Skin of body (tissue), 2 donors: ENCODE results near the gene MPV17L. TPM values are rescaled to one million over a fixed set of nuclear protein-coding genes. Genes with fewer than 3 reads are reported as not detected.
"Not testable (repeated sequence)": the region's sequence is repeated elsewhere in the genome, so short reads cannot be mapped to it uniquely, and the experiment has no call there.

Experiments
- DNase-seq: peaks from one replicate; lab custom pipeline; 2025; lab: John Stamatoyannopoulos, UW
- total RNA-seq: library from RNA; depleted of rRNA; stranded (reverse); fragments of >200 nt; gene quantifications from one replicate; pipeline ENCODE4 v1.2.3, GENCODE V29; 2014

Gene MPV17L
- total RNA-seq, 1 donor from 2014 or later = 3.9 TPM

- DNase-seq = no peak
These were observed 55.1 kb downstream of the MPV17L start for GRCh38 chr16:15450624-15451023.

GRCh38 chr16:15451098-15451731, 55.7 kb downstream of the MPV17L start:
- DNase-seq = no peak

- no peak for DNase-seq
These were observed 56.8 kb downstream of the MPV17L start for GRCh38 chr16:15452246-15452855.

GRCh38 chr16:15453296-15453695, 57.7 kb downstream of the MPV17L start:
- DNase-seq = not testable (repeated sequence)

- not testable (repeated sequence) for DNase-seq
These were observed 59.4 kb downstream of the MPV17L start for GRCh38 chr16:15454933-15455332.

- no peak for DNase-seq
These were observed 61.8 kb downstream of the MPV17L start for GRCh38 chr16:15457400-15457799.

GRCh38 chr16:15457958-15458357, 62.4 kb downstream of the MPV17L start:
- DNase-seq = no peak

- no peak for DNase-seq
These were observed 64.2 kb downstream of the MPV17L start for GRCh38 chr16:15459791-15460190.

GRCh38 chr16:15460601-15461000, 65.0 kb downstream of the MPV17L start:
- DNase-seq = no peak

GRCh38 chr16:15461376-15461775, 65.8 kb downstream of the MPV17L start:
- no peak for DNase-seq

Other genes starting within 250 kb of the MPV17L start
- gene NPIPA5, start 17.5 kb upstream of the MPV17L start, total RNA-seq = not detected
- 26.4 TPM for gene BMERB1, start 38.8 kb downstream of the MPV17L start, total RNA-seq
- 31.5 TPM for gene MARF1, start 247.4 kb downstream of the MPV17L start, total RNA-seq